C4-2B (cell line): ENCODE data around the gene ZNF613.
"Not testable (repeated sequence)": the region's sequence is repeated elsewhere in the genome, so short reads cannot be mapped to it uniquely, and the experiment has no call there.

Experiments
- H3K27ac ChIP-seq: fragments of 450-650 bp; 2 replicates; pipeline ENCODE4 v1.5.1; 2017
- ZFX ChIP-seq: fragments of 450-650 bp; IDR thresholded peaks from 2 replicates; pipeline ENCODE4 v1.6.1; 2017
- TF ChIP-seq, protein P1 (sequence below): fragments of 450-650 bp; conservative IDR thresholded peaks from 2 replicates; pipeline ENCODE4 v1.5.1; 2017; ENCODE audit warnings: mild to moderate bottlenecking

ZNF613 gene

DNA sequence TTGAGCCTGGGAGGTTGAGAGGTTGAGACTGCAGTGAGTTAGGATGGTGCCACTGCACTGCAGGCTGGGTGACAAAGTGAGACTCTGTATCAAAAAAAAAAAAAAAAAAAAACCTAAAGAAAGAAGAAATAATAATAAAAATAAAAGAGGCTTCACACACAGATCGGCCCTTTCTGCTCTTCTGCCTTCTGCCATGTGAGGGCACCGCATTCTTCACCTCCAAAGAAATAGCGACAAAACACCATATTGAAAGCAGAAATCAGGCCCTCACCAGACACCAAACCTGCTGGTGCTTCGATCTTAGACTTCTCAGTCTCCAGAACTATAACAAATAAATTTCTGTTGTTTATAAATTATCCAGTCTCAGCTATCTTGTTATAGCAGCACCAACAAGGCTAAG lies 25.4 kb upstream of the ZNF613 start:
- no peak overlapping the region for H3K27ac ChIP-seq
- TF ChIP-seq, protein P1, sequence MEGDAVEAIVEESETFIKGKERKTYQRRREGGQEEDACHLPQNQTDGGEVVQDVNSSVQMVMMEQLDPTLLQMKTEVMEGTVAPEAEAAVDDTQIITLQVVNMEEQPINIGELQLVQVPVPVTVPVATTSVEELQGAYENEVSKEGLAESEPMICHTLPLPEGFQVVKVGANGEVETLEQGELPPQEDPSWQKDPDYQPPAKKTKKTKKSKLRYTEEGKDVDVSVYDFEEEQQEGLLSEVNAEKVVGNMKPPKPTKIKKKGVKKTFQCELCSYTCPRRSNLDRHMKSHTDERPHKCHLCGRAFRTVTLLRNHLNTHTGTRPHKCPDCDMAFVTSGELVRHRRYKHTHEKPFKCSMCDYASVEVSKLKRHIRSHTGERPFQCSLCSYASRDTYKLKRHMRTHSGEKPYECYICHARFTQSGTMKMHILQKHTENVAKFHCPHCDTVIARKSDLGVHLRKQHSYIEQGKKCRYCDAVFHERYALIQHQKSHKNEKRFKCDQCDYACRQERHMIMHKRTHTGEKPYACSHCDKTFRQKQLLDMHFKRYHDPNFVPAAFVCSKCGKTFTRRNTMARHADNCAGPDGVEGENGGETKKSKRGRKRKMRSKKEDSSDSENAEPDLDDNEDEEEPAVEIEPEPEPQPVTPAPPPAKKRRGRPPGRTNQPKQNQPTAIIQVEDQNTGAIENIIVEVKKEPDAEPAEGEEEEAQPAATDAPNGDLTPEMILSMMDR = no peak
- TF ChIP-seq ZFX = no peak

DNA sequence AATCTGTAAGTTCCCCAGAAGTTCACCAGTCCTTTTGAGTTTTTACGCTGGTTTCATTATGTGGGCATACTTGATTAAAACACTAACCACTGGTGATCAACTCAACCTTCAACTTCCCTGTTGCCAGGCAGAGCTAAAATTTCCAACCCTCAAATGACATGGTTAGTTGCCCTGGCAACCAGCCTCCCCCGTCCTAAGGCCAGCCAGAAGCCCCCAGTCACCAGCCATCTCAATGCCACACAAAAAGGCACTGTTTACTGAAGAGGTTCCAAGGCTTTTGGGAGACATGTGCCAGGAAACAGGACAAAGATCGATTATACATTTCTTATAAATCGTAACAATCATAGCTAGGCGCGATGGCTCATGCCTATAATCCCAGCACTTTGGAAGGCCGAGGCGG lies 24.1 kb upstream of the ZNF613 start:
- TF ChIP-seq, protein P1 = no peak
- TF ChIP-seq ZFX = no peak
- no peak overlapping the region for H3K27ac ChIP-seq

DNA sequence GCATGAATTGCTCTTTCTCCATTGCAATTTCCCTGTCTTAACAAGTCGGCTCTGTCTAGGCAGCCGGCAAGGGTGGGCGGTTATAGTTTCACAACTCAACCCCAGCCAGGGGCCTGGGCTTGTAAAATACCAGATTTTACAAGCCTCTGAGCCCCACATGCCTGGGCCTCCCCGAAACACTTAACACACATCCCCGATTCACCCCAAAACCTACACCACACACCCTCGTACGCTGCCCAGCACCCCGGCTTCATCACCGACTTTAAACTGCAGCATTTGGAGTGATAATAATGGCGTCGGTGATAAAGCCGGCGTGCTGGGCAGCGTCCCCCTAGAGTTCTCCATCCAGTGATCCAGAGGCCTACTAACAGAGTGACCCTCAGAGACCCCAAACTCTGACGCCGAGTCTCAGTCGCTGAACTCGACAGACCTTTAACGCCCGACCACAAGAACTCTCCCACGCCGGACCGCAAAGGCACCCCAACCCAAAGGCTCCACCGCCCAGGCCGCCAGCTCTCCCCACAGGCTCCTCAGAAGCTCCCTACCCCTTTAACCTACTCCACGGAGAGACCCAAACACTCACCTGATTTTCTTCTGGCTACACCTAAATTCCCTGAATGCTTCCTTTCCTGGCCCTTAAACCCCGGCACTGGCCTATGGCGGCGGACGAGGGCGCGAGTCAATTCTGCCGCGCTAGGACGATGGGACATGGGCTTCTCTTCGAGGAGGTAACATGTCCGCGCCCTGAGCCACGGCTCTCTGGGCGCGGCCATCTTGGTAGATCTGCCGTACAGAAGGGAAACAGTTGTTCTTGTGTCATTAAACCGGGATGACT lies 22.7 kb upstream of the ZNF613 start, which contains the start of gene ZNF649:
Gene ZNF649 (minus strand): TSS at position 687 of the 835 bp plus-strand sequence. CDS start 4,910 bp downstream, outside the sequence.
- peak within 1 kb of the TSS; percentile 65 for H3K27ac ChIP-seq
- TF ChIP-seq, protein P1 = peak; percentile 20
- peak; percentile 58 for TF ChIP-seq ZFX

DNA sequence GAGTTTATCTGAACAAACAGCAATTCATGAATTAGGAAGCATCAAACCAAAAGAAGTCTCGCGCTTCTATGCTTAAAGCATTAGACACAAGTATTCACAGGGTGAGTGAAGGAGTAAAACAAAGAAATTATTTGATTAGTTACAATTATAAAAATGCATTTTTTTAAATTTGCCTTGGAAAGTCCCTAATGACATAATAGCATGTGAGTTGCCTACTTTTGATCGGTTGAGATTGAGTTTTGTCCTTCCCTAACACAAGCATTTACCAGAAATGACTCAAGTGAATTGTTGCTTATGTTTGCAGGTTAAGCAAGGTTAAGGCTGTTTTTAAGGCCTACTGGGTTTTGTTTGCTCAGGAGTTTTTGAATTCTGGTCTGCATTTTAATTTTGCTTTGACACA lies 22.1 kb upstream of the ZNF613 start:
- H3K27ac ChIP-seq = no peak overlapping the region; the same call in 1 of the 2 replicates
- TF ChIP-seq, protein P1 = no peak
- no peak for TF ChIP-seq ZFX

DNA sequence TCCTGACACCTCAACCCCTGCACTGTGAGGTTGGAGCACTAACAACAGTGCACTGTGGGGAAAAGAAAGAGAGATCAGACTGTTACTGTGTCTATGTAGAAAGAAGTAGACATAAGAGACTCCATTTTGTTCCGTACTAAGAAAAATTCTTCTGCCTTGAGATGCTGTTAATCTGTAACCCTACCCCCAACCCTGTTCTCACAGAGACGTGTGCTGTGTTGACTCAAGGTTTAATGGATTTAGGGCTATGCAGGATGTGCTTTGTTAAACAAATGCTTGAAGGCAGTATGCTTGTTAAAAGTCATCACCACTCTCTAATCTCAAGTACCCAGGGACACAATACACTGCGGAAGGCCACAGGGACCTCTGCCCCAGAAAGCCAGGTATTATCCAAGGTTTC lies 21.6 kb upstream of the ZNF613 start:
- not testable (repeated sequence) for H3K27ac ChIP-seq

DNA sequence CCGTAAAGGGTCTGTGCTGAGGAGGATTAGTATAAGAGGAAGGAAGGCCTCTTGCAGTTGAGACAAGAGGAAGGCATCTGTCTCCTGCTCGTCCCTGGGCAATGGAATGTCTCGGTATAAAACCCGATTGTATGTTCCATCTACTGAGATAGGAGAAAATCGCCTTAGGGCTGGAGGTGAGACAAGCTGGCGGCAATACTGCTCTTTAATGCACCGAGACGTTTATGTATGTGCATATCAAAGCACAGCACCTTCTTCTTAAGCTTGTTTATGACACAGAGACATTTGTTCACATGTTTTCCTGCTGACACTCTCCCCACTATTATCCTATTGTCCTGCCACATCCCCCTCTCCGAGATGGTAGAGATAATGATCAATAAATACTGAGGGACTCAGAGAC lies 21.2 kb upstream of the ZNF613 start:
- H3K27ac ChIP-seq = not testable (repeated sequence)

DNA sequence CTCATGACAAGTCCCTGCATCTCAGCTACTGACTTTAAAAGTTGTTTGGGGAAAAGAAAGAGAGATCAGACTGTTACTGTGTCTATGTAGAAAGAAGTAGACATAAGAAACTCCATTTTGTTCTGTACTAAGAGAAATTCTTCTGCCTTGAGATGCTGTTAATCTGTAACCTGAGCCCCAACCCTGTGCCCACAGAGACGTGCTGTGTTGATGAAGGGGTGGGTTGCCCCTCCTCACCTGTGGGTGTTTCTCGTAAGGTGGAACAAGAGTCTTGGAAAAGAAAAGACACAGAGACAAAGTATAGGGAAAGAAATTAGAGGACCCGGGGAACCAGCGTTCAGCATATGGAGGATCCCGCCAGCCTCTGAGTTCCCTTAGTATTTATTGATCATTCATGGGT lies 19.3 kb upstream of the ZNF613 start:
- not testable (repeated sequence) for H3K27ac ChIP-seq

DNA sequence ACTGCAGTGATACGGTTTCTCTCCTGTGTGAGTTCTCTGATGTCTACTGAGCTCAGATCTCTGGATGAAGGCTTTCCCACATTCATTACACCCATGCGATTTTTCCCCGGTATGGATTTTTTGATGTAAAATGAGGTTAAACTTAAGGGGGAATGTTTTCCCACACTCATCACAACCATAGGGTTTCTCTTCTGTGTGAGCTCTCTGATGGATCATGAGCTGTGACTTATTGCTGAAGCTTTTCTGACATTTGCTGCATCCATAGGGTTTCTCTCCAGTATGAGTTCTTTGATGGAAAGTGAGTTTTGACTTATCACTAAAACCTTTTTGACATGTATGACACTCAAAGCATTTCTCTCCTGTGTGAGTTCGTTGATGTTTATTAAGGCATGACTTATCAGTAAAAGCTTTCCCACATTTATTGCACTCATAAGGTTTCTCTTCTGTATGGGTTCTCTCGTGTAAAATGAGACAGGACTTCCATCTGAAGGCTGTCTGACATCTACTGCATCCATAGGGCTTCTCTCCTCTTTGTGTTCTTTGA lies 11.9 kb upstream of the ZNF613 start:
- TF ChIP-seq ZFX = no peak
- TF ChIP-seq, protein P1 = no peak
- no peak overlapping the region for H3K27ac ChIP-seq

DNA sequence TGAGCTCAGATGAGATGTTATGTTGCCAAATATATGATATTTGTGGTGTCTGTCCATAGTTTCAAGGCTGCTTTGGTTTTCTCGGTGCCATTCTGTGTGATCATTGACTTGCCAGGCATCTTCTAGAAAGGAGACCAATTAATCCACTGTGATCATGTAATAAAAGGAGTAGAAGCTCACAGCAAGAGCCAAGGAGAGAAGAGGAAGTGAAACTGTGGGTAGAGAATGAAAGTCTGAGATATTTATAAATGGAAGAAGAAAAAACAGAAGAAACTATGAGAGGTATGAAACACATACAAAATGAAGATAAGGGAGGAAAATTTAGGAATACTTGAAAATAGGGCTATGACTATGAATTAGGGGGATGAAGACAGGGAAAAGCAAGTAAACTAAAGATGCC lies 11.1 kb upstream of the ZNF613 start:
- TF ChIP-seq ZFX = no peak
- TF ChIP-seq, protein P1 = no peak
- H3K27ac ChIP-seq = no peak overlapping the region
